Ovary (tissue), 9 donors: Measurements from ENCODE around the gene TPRG1L. TPM values are rescaled to one million over a fixed set of nuclear protein-coding genes. Genes with fewer than 3 reads are reported as not detected.

Experiments used
- DNase-seq, 5 donors: peaks; one replicate each; pipeline ENCODE4 v3.0.0-alpha.2; 2019 to 2020
- H3K27ac ChIP-seq, 2 donors: fragments of 200-600 bp; one replicate each; pipeline versions ENCODE4 v1.5.1 to v1.8.0; 2019 to 2022
- H3K27me3 ChIP-seq: fragments of 200-600 bp; one replicate; pipeline ENCODE4 v1.8.0; 2022
- H3K36me3 ChIP-seq: fragments of 200-600 bp; sonication (generic); one replicate; pipeline ENCODE4 v1.5.1; 2019
- H3K4me1 ChIP-seq: one replicate; pipeline ENCODE4 v1.8.1; 2013; ENCODE audit warnings: mild to moderate bottlenecking, moderate library complexity; ENCODE audit not compliant: insufficient read depth
- H3K4me3 ChIP-seq: fragments of 200-600 bp; sonication (generic); one replicate; pipeline ENCODE4 v1.5.1; 2017
- H3K9me3 ChIP-seq, 2 donors: fragments of 200-600 bp in 1 of 2; sonication (generic) in 1 of 2; one replicate each; pipeline versions ENCODE4 v1.5.1 to v1.8.1; 2013 to 2019; ENCODE audit warnings: mild to moderate bottlenecking in 1 of 2, moderate library complexity in 1 of 2
- EP300 ChIP-seq: sonication (generic); formaldehyde crosslinking; IDR thresholded peaks from one replicate; pipeline ENCODE4 v1.6.1; 2017; ENCODE audit warnings: antibody characterized with exemption
- POLR2A ChIP-seq: fragments of 450-650 bp; IDR thresholded peaks from one replicate; pipeline ENCODE4 v1.6.1; 2017; ENCODE audit warnings: antibody characterized with exemption, mild to moderate bottlenecking, moderate library complexity
- WGBS, 3 donors: extraction: QIAGEN DNeasy Blood & Tissue Kit in 1 of 3; methylation state at CpG; one replicate each; pipeline versions ENCODE4 v1.1.5 to v1.1.7; 2013 to 2017; 5-methylcytosine and 5-hydroxymethylcytosine counted together
- intact Hi-C, 4 donors: fragments of 100-400 bp; cut with DNase I; formaldehyde crosslinking; loops; one replicate each; pipeline versions ENCODE4 v1.11.0 to v1.15.1; 2022 to 2023
- polyA plus RNA-seq, 2 donors: library from polyadenylated mRNA; stranded (reverse); fragments of 200-250 nt in 1 of 2; fragments of 350-450 nt in 1 of 2; fragmentation: Illumina TruSeq in 1 of 2; extraction: RNeasy Lipid Tissue Mini Kit (QIAGEN cat#74804) in 1 of 2; gene quantifications; one replicate each; pipeline ENCODE4 v1.2.3, GENCODE V29; 2013 to 2014
- total RNA-seq, 7 donors: library from RNA; depleted of rRNA in 2 of 7; stranded (reverse); fragments of >200 nt in 2 of 7; fragmentation: NEBNext Ultra II Directional in 3 of 7; extraction: Animal tissue kit (Norgen Biotek cat#: 25700) in 3 of 7; gene quantifications; one replicate each; pipeline versions ENCODE4 v1.1.0 to v1.2.4, GENCODE V29; 2016 to 2023
- TF ChIP-seq, protein P1 (sequence below), 3 donors: fragments of 450-650 bp in 2 of 3; fragments of 200-600 bp in 1 of 3; IDR thresholded peaks; one replicate each; pipeline versions ENCODE4 v1.5.1 to v1.8.0; 2016 to 2022; ENCODE audit warnings: antibody characterized with exemption in 3 of 3, mild to moderate bottlenecking in 1 of 3
- donor health status: DM: no; HTN: no; CAD: no; lungs with moderate emphysema.
- donor health status: DM: no; HTN: no; CAD: no.
- donor health status: Bipolar disorder and iron deficiency.
- donor health status: DM: yes; HTN: yes; CAD: no.
- donor health status: DM: no; HTN: no; CAD: no.
- donor health status: DM: yes; HTN: yes; CAD: no.

The TPRG1L gene
- total and polyA plus RNA-seq, 9 donors: 25.3 to 71.5 (median 44.2) TPM

DNA sequence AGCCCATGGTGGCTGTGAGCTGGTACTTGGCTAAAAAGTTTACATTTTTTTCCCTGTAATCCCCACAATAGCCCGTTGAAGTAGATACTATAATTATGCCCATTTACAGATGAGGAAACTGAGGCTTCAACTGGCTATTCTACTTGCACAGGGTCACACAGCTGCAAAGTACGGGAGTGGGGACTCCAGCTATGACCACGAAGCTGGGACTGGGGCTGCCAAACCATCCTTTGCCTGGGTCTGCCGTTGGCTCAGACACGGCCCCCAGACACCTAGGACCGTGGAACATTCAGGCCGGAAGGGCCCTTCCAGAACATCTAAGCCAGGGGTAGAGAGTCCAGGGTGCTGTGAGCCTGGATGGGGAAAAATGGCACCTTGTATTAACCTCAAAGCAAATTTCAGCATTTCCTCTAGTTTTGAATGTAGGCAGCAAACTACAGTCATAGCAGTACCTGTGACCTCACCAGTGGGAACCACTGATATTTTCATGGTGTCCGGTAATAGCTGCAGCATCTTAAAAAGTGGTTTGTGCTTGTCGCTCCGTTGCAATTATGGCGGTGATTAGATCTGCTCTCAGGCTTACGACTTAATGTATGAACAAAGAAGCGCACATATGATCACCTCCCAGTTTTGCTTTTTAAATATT, 31.8 kb downstream of the TPRG1L start:
- no peaks in the 10 kb centered on the region for H3K9me3 ChIP-seq
- H3K27ac ChIP-seq: no peak overlapping the region
- H3K27me3 ChIP-seq: peaks cover 2% of the 10 kb centered on the region
- no peaks in the 10 kb centered on the region for H3K4me1 ChIP-seq
- H3K36me3 ChIP-seq: no peaks in the 10 kb centered on the region
- DNase-seq: no peak
- TF ChIP-seq POLR2A: no peak
- TF ChIP-seq EP300: no peak
- TF ChIP-seq, protein P1, sequence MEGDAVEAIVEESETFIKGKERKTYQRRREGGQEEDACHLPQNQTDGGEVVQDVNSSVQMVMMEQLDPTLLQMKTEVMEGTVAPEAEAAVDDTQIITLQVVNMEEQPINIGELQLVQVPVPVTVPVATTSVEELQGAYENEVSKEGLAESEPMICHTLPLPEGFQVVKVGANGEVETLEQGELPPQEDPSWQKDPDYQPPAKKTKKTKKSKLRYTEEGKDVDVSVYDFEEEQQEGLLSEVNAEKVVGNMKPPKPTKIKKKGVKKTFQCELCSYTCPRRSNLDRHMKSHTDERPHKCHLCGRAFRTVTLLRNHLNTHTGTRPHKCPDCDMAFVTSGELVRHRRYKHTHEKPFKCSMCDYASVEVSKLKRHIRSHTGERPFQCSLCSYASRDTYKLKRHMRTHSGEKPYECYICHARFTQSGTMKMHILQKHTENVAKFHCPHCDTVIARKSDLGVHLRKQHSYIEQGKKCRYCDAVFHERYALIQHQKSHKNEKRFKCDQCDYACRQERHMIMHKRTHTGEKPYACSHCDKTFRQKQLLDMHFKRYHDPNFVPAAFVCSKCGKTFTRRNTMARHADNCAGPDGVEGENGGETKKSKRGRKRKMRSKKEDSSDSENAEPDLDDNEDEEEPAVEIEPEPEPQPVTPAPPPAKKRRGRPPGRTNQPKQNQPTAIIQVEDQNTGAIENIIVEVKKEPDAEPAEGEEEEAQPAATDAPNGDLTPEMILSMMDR (IDR thresholded peaks at IDR 0.05): no peak
- intact Hi-C loops: no loop called here
- no peak overlapping the region for H3K4me3 ChIP-seq
- WGBS, 3 donors: 86 to 88% (median 86%) methylated on average over 13 of the region's 13 CpGs

DNA sequence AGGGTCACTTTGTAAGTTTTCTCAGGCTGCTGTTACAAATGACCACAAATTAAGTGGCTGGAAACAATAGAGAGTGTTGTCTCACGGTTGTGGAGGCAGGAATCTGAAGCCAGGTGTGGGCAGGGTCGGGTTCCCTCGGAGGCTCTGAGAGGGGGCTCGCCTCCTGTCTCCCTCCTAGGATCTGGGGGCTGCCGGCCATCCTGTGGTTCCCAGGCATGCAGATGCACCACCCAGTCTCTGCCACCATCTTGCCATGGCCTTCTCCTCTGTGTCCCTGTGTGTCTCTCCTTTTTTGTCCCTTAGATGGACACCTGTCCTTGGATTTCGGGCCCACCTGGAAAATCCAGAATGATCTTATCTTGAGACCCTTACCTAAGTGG, 32.3 kb downstream of the TPRG1L start:
- no peak overlapping the region for H3K27ac ChIP-seq
- H3K27me3 ChIP-seq: no peaks in the 10 kb centered on the region
- no peaks in the 10 kb centered on the region for H3K4me1 ChIP-seq
- H3K4me3 ChIP-seq: no peak overlapping the region
- TF ChIP-seq POLR2A (no peak), EP300 (no peak)
- TF ChIP-seq, protein P1 (IDR thresholded peaks at IDR 0.05): no peak
- no peaks in the 10 kb centered on the region for H3K9me3 ChIP-seq
- WGBS, 3 donors: 73 to 75% (median 74%) methylated on average over 6 of the region's 6 CpGs
- intact Hi-C loops: no loop called here
- DNase-seq: no peak
- H3K36me3 ChIP-seq: no peaks in the 10 kb centered on the region

DNA sequence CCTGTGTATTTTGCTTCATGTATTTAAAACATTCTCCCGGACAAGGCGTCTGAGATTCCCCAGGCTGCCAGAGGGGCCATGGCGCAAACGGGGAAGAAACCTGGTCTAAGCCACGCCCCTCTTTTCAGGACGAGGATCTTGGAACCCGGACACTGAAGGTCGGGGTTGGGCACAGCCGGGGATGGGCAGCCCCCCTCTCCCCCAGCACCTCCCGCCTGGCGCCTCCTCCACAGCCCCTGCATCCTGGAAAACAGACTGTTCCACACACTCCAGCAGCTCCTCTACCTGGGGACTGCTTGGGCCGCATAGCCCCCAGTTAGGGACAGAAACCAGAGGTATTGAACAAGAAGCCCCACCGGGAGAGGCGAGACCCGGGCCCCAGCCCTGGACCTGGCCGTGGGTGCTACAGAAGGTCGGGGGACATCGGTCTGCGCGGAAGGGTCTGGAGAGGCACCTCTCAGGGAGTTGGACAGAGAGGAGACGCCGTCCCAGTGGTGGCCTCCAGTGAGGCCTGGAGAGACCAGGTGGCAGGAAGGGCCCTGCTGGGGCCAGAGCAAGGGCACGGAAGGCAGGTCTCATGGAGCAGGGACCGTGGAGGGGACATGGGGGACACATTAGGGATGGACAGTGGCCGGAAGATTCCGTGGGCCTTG, 32.9 kb downstream of the TPRG1L start:
- WGBS, 3 donors: 63 to 70% (median 66%) methylated on average over 26 of the region's 26 CpGs
- H3K36me3 ChIP-seq: no peaks in the 10 kb centered on the region
- DNase-seq: no peak
- no peak for TF ChIP-seq POLR2A
- TF ChIP-seq, protein P1 (IDR thresholded peaks at IDR 0.05): no peak
- no peak for TF ChIP-seq EP300
- intact Hi-C loops: no loop called here
- no peak overlapping the region for H3K4me3 ChIP-seq
- H3K27me3 ChIP-seq: no peaks in the 10 kb centered on the region
- H3K4me1 ChIP-seq: no peaks in the 10 kb centered on the region
- no peaks in the 10 kb centered on the region for H3K9me3 ChIP-seq
- no peak overlapping the region for H3K27ac ChIP-seq

DNA sequence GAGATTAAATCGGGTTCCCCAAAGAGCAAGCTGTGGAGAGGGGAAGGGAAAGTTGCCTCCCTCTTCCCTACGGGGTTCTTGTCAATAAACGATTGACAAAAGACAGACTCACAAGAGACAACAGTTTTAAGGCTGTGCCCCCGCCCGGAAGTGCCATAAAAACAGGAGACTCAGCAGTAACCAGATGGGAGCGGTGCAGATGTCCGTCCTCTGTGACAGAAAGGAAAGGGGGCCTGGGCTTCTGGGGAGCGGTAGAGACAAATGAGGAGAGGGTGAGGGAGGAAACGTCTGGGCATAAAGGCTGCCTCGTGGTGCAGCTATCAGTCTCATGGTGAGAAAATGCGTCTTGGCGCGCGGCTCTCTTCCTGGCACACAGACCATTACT, 33.4 kb downstream of the TPRG1L start:
- intact Hi-C loops: no loop called here
- no peak overlapping the region for H3K4me3 ChIP-seq
- no peaks in the 10 kb centered on the region for H3K27me3 ChIP-seq
- 46 to 60% (median 49%) methylated on average over 14 of the region's 14 CpGs for WGBS, 3 donors
- DNase-seq: no peak
- H3K9me3 ChIP-seq: no peaks in the 10 kb centered on the region
- TF ChIP-seq, protein P1 (IDR thresholded peaks at IDR 0.05): no peak
- no peak for TF ChIP-seq POLR2A
- no peak for TF ChIP-seq EP300
- H3K27ac ChIP-seq: no peak overlapping the region
- no peaks in the 10 kb centered on the region for H3K4me1 ChIP-seq
- H3K36me3 ChIP-seq: no peaks in the 10 kb centered on the region
